NT2/D1 (cell line): ENCODE data around the gene ROR1.

Experiments
- SUZ12 ChIP-seq: IDR thresholded peaks from 2 replicates; pipeline ENCODE4 v1.6.1; 2011; ENCODE audit not compliant: insufficient read length, insufficient read depth; ENCODE audit errors: extremely low read depth
- YY1 ChIP-seq: IDR thresholded peaks from 2 replicates; pipeline ENCODE4 v1.6.1; 2011; ENCODE audit not compliant: insufficient read length, insufficient read depth
- ZNF274 ChIP-seq: IDR thresholded peaks from 2 replicates; pipeline ENCODE4 v1.6.1; 2011; ENCODE audit warnings: mild to moderate bottlenecking, low read depth, low read length

DNA sequence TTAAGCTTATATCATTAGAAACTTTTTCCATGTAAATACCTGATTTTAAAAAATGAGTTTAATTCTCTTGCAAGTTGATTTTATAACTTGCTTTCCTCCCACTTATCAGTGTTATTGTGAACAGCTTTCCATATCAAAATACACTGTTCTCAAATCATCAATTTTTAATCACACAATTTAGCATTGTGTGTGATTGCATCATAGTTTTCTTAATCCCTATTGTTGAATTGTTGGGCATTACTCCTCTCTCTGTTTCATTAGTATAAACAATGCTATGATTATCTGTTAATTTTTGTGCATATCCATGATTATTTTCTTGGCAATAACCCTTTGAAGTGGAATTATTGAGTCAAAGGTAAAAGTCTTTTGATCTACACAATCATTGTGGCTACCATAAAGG is 48.7 kb downstream of the ROR1 start:
- TF ChIP-seq SUZ12: no peak
- TF ChIP-seq YY1: no peak
- no peak for TF ChIP-seq ZNF274
